NCI-H510A treated with DMSO at 0.1 percent for 48 hours (cell line): ENCODE data around the gene TRIL.
A peak's percentile ranks its signal among the peaks of the same experiment; 100 is the strongest.

Experiments
- DNase-seq: peaks from one replicate; lab custom pipeline; 2025; lab: John Stamatoyannopoulos, UW

Gene TRIL

DNA sequence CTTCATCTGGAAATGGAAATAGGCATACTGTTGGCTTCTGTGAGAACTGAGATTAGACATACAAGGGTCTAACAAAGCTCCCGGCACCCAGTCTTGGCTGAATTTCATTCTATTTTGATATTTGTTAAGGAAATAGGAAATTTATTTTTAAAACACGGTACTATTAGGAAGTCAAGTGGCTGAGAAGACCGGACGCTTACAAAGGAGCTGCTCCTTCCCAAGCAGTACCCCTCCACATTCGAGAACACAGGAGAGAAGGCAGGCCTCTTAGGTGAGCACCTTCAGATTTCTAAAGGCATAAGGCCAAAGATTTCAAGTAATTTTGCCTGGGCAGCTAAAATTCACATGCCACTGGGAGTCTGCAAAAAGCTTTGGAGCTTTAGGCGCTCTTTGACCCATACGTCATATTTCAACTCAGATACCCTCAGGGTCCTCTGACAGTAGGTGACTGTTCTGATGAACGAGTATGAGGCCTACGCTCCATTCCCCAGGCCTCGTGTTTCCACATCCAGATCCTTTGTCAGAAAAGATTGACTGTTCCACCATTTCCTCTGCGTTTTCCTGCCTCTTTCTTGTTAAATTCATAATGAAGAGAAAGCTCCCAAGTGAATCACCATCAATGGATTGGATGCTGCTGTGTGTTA, 17.3 kb downstream of the TRIL start:
- no peak for DNase-seq

DNA sequence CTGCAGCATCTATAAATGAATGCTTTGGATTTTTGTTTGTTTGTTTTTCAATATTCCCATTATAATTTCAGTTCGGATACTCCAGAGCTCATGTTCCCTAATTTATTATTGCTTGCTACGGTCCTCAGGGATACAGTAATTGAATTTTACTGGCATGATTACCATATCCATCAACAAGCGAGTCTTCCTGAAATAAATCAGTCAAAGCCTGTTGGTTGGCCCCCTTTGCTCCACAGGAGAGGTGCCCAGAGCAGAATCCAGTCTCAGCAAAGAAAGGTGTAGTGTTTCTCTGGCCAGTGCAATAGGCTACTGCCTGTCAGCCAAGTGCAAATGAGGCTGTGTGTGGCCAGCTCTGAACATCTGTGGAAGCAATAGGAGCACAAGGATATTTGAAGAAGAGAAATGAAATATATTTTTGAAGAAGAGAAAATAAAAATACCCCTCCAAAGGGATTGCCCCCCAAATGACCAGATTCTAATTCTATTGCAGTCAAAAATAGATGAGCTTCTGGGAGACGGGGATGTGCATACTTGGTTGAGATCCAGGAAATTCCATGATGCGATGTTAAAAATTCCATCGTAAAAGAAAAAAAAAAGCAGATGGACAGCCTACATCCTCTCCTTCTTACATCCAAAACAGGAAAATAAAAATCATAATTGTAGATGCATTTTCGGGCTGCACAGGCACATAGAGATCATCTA, 18.1 kb downstream of the TRIL start:
- DNase-seq, result no peak

DNA sequence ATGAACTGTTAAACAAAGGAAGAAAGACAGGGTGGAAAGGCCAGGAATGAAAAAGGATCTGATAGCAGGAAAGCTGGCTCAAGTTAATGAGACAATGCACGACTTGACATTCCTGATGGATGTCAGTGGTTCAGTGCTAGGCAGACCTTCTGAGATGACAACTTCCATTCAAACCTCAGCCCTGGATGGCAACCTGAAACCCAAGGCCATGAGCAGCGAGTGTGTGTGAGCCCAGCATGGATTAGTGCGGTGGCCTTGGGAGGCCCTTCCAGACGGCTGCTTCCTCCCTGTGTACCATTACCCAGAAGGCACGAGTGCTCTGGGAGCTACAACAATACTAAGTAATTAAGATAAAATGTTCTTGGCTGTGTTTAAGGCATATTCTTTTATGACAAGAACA, 18.8 kb downstream of the TRIL start:
- DNase-seq, result no peak

DNA sequence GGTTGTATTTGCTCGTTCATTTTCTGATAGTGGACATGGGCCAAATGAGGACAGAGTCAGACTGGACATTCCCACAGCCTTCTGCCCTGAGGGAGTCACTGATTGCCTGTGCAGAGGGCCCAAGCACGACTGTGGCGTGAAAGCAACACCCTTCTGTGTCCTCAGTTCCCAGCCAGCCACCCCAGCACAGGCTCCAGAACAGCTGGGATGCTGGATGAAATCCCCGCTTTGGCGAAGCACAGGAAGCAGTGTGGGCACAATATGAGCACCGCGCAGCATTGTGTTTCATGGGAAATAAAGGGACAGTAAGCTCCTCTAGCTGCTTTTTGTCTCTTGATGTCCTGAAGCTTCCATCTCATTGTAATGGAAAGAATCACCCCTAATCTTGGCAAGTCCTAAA, 20.5 kb downstream of the TRIL start:
- DNase-seq, result no peak

DNA sequence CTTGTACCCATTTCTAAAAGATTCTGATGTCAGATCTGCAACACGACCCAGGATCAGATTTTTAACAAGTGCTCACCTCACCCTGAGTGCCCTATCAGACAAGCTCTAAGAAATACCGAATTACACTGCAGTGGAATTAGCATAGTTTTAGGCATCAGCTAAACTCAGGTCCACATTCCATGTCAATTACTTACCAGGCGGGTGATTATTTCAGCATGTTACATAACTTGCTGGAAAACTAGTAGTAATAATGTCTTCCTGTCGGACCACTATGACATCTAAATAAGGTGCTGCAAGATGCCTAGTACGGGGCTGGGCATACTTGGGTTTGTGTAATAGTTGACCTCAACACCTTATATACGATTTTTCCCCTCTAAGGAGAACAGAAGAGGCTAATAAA, 21.0 kb downstream of the TRIL start:
- no peak for DNase-seq

DNA sequence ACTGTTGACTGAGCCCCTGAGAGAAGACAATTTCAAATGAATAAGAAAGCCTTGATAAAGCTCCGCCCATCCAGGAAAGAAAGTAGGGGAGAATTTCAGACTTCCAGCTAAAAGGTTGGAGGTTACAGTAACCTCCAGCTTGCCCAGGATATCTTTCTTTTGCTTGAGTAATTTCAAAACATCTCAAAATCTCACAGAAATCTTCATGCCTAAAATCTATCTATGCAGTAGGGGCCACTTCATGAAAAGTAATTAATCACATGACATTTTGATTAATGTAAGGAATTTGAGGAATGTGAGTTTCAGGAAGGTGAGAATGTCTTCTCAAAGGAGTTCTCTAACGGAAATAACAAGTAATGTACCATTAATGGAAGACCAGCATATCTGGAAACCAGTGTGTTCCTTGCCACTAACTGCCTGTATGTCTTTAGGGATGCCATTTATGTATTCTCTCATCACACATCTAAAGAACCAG, 24.2 kb downstream of the TRIL start:
- no peak for DNase-seq

DNA sequence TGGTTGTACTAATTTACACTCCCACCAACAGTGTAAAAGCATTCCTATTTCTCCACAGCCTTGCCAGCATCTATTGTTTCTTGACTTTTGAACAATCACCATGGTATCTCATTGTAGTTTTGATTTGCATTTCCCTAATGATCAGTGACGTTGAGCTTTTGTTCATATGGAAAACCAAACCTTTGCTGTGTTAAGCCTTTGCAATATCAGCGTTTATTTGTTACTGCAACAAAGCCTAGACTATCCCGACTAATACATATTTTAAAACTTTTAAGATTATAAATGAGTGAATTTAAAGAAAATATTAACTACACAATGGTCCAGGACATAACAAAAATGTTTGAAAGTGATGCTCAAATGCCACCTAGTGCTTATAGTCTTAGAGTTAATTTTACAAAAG, 26.6 kb downstream of the TRIL start:
- no peak for DNase-seq

DNA sequence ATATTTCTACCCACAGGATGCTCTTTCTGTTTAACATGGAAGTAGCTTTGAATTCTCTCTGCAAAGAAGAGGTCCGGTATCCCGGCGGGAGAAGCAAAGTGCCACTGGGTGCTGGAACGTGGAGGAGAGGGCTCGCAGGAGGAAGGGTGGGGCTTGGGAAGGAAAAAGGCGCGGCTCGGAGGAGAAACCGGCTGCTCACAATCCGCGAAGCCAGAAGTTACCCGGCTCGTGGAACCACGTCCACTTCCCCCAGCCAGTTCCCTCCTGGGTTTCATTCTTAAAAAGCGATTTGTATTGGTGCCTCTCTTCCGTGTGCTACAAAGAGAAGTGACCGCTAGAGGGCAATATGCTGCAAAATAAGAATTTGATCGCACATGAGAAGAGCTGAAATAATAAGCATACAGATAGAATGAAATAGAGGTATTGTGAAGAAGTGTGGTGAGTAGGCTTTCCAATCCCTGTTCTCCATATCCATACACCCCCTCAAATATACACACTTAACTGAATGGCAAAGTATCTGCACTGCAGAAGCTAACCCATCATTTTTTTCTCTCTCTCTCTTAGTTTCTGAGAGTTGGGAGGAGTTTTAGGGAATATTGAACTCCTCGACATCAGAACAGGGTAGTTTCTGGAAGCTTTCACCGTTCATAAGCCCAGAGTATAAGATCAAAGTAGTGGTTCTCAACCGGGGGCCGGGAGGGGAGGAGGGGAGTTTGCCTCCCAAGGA, 31.1 kb downstream of the TRIL start:
- peak; percentile 96 for DNase-seq

DNA sequence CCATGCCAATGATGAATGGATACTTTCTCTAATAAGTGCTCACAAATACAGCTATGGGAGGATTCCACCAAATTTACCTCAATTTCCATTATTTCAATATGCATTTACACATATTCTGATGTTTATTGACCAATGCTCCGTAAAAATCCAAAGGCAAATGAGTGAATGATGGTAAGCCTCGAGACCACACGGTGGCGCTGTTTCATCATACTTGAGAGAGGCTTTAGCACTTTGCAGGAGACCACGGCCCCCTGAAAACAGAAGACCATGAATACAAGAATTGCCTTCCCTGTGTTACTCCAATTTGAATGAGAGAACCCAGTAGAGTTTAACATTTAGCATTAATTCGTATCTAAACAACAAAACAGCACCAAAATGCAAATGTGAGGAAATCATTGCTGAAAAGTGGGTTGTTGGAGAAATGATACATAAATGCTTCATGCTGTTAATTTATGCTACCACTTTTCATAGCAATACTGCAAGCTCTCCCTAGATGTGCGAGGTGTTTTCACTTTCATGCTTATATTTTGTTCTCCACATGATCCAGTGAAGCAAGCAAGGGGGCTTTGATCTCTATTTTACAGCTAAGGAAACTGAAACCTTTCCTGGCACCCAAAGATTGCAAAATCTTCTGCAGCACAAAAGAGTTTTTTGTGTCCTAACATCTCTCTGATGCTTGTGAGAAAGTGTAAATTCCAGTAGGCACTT, 35.4 kb downstream of the TRIL start:
- DNase-seq, result peak; percentile 84

DNA sequence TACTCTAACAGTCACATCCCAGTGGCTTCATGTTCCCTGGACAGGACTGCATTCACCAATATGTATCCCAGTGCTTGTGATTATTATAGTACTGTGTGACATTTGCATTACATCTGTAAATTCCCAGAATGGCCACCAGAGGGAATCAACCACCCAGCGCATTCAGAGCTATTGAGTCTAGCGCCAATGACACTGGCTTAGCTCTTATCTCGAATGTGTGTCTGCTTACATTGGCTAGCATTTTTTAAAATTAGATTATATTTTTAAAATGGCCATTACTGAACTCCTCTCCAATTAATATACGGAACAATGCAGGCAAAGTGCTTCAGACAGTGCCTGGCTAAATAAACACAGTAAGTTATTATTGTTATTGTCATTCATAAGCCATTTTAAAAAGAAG, 36.3 kb downstream of the TRIL start:
- peak; percentile 85 for DNase-seq

DNA sequence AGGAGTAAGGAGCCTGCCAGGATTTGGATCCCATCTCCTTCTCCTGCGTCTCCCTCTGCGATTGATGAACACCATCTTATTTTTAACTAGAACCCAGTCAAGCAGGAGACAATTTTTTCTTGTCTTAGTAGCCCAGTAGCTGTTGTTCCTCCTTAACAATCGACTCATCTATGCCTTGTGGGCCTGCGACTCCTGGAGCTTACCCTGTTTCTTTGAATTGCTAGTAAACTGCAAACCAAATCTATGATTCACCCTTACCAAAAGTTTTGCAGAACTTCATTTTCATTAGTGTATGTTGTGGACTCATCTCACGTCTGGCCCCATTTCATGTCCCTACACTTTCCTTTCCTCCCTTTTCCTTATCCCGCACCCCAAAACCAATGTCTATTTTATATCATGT, 37.7 kb downstream of the TRIL start:
- no peak for DNase-seq

DNA sequence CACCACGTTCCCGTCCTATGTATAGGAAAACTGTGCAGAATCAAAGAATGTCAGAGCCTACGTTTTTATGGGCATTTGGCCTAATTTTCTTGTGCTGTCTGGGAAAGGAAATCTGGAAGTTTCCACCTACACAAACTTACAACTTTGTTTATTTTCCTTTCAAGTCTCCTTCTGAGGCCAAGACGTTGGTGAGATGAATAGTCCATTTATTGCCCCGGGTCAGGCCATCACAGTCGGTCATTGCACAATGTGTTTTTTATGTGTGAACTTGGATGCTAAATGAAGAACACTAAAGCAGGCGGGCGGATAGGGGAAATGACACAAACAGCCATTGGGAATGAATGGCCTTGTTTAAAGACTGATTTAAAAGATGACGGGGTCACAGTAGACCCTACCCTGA, 38.6 kb downstream of the TRIL start:
- DNase-seq, result no peak

DNA sequence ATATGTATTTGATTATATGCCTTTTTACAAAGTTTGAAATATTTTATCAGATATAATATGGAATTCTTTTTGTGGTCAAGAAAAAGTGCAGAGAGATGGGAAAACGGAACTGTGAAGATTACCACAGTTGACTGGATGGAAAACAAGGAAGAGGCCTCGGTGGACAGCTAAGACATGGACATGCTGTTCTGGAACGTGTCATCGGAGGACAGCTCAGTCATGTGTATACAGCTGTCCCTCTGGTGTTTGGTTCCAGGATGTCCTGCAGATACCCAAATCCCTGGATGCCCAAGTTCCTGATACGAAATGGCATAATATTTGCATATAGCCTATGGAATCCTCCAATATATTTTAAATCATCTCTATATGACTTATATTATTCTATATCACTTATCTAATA, 49.4 kb downstream of the TRIL start:
- DNase-seq, result no peak

DNA sequence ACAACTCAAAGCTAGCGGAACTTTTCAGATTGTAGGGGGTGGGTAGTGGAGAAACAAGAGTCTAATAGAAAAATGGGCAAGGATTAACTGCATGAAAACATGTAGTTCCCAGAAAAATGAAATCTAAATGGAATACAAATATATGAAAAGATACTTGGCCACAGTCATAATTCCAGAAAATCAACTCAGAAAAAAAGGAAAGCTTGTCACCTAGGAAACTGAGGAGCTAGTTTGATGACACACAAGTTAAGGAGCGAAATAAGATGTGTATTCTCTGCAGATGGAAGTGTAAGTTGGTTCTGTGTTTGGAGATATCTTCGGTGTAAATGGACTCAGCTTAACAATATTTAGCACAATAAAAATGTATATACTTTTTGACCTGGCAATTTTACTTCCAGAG, 52.7 kb downstream of the TRIL start:
- no peak for DNase-seq

DNA sequence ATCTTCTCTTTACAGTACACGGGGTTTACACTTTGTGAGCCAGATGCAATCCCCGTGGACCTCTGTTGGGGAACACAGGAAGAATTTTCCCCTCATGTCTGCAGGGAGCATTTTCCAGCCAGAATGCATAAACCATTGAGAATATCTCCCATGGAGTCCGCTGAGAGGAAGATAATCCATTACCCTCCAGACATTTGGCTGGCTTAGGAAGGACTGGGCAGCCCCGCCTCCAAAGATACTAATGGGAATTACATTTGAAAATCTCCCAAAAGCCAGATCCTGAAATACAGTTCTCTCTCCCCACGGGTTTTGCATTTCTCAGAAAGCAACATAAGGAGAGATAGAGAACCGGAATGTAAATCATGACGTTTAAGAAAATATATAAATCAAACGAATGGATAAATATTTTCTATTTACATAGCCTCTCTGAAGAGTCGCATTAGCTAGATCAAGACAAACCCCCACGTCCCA, 53.5 kb downstream of the TRIL start:
- DNase-seq, result peak; percentile 57

DNA sequence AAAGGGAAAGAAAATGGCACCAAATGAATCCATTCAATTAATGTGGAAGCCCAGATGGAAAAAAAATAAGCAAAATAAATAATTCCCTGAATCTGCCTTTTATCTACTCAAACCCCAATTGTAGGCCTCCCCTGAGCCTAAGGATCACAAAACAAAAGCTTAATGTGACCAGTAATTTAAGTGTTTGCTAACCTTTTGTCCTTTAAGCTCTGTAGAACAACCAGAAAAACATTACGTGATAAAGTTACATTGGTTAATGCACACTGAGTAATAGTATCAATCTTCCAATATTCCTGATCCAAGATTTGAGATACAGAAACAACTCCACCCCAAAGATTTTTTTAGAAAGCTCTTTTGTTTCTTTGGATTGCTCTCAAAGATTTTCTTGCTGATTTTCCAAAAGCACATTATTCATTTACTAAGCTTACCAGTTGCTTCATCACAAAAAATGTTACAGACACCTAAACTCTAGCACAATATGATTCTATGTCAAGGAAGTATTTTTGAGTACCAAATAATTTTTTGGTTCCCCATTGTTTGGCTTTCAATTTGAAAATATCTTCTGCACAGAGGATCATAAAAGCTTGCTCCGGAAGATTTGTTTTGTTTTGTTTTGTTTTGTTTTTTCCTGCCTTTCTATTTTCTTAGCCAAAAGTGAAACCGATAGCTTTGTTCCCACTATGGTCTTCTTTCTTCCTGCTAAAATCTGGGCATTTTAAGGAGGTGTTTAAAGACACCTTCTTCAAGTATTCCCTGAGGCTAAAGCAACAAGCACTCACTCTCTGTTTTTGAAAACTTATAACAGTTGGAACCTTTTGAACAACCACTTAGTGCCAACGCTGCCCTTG, 54.2 kb downstream of the TRIL start:
- DNase-seq, result no peak
